HG03378 (cell line): ENCODE results near the gene CTDSP2.
"Not testable (repeated sequence)": the region's sequence is repeated elsewhere in the genome, so short reads cannot be mapped to it uniquely, and the experiment has no call there.

ENCODE experiments used
- ATAC-seq: cut with Tn5 transposase; IDR thresholded peaks from one replicate; pipeline ENCODE4 v1.9.1; 2021; ENCODE audit warnings: mild to moderate bottlenecking, moderate library complexity; ENCODE audit not compliant: unreplicated experiment

The CTDSP2 gene

DNA sequence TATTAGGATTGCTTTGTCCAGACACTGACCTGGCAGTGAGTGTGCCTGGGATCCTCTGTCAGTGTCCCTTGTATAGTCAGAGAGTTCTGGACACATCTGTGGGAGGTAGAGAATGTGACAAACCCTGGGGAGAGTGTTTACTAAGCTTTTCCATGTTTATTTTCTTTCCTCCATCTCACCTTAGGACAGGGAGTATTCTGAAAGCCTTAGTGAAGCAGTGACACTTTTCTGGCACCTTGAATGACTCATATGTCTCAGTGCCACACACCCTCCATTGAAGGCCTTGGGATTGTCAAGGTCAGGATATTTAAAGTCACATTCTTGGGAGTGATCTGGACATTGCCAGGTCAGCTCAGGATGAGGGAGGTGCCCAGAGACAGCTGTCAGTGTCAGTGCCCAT is 34.9 kb upstream of the CTDSP2 start:
- no peak for ATAC-seq

DNA sequence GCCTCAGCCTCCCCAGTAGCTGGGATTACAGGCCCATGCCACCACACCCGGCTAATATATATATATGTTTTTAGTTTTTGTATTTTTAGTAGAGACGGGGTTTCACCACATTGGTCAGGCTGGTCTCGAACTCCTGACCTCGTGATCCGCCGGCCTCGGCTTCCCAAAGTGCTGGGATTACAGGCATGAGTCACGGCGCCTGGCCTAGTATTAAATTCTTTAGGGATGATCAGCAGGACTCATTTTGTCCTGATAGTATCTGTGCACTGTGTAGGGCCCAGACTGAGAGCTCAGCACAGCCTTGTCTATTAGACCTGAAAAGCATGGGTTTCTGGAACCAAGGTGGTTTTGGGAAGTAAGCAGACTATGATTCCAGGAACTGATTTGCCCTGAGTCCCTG is 34.5 kb upstream of the CTDSP2 start:
- not testable (repeated sequence) for ATAC-seq

DNA sequence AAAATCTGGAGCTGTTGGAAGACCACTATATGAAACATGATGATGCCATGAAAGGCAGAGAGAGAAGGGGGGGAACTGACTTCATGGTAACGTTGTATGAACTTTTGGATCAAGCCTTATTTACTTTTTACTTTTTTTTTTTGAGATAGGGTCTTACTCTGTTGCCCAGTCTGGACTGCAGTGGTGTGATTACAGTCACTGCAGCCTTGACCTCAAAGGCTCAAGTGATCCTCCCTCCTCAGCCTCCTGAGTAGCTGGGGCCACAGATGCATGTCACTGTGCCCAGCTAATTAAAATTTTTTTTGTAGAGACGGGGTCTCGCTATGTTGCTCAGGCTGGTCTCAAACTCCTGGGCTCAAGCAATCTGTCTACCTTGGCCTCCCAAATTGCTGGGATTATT is 31.3 kb upstream of the CTDSP2 start:
- no peak for ATAC-seq

DNA sequence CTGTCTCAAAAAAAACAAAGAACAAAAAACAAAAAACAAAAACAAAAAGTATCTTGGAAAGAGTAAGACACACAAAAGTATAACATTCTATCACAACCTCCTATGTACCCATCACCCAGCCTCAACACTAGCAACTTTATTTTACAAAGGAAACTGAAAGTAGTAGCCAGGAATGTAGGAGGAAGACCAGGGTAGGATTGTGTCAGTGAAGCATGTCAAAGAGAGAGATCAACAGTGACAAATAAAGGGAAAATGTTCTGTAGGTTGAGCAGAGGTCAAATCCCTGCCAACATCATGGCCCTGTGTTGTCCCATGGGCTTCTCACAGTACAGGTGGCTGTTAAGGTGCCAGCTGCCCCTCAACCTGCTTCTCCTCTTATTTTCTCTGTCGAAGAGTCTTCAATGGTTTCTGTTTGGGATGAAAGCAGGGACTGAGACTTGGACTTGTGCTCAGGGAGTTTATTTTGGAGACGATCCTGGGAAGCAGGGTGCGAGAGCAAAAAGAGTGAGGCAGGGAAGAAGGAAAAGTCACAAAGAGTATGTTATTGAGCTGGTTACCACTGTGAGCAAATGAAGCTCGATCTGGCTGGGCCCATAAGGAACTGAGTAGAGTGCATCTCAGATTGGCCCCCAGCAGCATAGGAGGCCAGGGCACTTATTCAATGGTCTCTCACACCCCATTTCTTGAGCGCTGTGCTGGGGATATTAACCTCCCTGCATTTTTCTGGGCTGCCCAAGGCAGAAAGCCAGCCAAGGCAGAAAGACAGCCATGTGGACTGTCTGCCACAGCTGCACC is 29.4 kb upstream of the CTDSP2 start:
- no peak for ATAC-seq

DNA sequence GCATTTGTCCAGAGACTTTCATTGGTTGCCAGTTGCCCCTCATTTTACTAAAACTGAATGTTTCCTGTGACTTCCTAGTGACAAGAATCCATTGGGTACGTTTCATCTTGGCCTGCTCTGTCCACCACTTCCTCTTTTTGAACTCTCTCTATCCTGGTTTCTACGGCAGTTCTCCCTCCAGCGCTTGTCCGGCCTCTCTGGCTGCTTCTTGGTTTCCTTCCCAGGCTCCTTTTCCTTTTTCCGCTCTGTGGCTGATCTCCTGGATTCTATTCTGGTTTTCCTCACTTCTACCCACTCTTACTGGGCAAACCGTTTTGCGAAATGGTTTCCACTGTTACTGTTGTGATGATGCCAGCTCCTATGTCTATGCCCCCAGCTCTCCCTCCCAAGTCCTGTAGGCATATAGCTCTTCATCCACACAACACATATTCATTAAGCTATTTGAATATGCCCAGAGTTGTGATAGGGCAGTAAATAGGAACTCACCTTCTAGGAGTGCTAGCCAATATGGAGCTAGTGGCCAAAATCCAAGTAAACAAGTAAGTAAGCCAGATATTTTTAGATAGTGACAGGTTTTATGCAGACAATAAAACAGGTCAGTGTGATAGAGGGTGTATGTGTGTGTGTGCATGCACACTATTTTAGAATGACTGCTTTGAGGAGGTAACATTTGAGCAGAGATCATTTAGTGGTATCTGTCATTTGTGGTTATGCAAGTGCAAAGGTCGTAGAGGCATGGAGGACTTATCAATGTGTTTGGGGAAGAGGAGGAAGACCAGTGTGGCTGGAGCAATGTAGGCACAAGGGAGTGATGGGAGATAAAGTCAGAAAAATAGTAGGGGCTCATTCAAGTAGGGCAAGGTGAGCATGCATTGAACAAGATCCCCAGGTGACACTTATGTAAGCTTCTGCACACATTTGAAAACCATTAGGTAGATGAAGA is 27.9 kb upstream of the CTDSP2 start:
- no peak for ATAC-seq

DNA sequence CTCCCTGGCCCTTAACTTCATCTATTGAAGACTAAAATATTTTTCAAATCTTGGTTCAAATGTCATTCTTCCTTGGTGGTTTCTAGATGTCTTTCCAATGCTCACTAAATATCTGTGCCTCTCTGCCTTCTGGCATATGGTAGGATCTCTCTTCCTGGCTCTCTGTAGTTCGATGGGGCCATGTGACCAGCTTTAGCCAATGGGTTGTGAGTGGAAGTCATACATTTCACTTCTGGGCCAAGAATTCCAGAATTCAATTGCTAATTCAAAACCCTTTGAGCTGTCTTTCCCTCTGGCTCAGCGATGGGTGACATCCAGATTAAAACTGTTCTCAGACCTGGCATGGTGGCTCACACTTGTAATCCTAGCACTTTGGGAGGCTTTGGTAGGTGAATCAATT is 25.8 kb upstream of the CTDSP2 start:
- no peak for ATAC-seq

DNA sequence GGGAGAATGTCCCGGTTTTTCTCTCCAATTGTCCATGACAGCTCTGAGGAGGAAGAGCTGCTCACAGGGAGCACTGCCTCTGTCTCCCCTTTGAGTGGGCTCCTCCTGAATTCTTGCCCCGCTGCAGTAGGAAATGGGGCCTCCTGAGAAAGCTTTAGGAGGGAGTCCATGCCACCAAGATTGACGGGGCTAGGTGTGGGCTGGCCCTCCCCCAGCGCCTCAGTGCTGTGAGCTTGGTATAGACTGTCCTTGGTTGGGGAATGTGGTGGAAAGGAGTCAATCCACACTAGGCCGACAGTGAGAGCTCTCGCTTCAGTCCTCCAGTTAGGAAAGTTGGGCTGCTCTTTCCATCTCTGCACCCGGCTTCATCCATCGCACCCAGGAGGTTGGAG is 23.4 kb upstream of the CTDSP2 start:
- no peak for ATAC-seq

DNA sequence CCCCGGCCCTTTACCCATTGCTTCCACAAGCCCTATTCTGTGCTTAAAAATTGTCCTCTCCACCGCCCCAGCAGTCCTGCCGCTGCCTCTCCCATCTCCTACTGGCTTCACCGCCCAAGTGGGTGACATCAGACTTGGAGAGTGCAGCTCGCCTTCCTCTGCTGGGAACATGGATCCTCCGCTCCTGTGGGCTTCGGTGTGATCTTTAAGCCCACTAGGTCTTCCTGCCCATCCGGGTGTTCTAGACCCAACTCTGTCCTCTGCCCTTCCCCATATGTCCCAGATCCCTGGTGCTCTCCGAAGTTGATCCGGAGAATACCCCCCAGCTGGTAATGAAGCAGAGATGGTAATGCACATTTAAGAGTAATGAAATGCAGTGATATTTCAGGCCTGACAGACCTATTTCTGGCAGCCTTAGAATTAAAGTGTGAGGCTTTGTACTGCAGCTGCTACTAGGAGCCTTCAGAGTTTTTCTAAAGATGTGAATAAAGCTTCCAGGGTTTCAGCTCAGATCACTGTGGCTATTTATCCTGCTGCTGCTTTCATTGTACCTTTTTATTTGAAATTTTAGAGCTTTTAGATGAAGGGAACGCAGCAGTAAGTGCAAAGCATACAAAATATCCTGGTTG is 22.9 kb upstream of the CTDSP2 start:
- no peak for ATAC-seq

DNA sequence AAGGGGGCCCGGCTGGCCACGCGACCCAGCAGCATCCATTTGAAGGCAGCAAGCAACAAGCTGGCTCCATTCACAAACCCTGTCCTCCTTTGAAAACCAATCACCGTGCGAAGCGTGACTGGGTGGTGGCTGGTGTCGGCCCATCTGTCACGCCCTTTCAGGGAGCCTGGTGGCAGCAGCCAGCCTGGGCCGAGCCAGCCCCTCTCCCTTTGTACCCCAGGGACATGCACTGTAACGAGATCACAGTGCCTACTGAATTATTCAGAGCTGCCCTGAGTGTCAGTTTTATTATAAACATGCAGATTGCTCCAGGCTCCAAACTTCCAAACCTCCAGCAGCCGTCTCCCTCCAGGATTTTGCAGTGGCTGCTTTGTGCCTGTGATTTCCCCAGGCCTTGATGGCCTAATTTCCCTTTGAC is 22.3 kb upstream of the CTDSP2 start:
- no peak for ATAC-seq

DNA sequence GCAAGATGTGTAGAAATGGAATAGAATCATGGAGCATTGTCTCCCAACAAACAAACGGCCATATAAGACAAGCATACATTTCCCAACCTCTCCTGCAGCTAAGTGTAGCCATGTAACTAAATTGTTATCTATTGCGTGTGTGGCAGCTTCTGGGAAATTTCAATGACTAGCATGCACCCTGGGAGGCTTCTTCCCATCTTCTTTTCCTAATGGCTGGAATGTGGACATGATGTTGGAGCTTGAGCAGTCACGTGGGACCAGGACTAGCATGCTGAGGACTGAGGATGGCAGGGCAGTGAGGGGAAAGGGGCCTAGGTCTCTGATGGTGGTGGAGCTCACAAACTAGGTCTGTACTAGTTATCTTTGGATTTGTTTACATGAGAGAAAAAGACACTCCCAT is 21.7 kb upstream of the CTDSP2 start:
- ATAC-seq: no peak

DNA sequence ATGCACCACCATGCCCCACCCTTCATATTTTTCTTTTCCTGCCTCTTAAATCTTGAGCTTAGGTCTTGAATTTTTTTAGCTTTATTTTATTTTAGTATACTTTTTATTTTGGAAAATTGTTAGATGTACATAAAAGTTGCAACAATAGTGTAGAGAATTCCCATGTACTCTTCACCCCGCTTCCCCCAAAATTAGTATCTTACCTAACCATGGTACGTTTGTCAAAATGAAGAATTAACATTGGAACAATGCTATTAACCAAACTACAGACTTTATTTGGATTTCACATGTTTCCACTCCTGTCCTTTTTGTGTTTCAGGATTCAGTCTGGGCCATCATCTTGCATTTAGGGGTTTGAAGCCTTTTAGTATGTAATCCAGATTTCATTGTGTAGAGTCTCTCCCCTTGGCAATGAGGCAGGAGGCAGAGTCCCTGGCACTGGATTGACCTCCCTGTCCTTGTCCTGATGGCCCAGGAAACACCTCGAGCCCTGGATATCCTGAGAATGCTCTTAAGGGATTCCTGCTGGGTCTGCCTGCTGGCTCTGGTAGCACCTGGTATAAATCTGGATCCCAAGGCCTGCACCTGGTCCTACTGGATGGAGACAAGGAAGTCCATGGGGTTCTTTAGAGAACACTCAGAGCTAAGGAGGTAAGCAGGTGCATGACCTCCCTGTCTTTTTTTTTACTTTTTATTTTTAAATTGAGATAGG is 19.9 kb upstream of the CTDSP2 start:
- no peak for ATAC-seq

DNA sequence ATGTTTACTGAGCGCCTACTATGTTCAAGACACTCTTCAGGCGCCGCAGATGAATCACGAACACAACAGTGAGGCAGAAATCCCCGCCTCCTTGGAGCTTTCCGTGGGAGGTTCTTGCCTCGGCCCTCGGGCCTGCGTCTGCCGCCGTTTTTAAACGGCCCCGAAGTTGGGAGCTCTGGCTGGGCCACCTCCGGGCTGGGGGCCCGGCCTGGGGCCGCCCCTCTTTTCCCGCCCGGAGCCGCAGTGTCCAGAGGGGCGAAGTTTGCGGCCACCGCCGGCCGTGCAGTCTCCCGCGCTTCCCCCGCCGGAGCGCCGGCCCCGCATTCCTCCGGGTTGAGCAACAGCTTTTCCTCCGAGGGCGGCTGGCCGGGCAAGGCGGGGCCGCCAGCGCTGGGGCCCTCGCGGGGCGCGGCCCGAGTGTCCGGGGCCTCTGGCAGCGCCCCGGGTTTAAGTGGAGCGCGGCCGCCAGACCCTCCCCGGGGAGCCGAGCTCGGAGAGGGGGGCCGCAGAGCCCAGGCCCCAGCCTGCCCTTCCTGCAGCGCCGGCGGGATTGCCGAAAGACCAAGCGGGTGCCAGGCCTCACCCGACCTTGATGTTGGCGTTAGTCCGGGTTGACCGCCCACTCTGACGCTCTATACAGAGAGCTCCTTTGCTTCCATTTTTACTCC is 18.7 kb upstream of the CTDSP2 start:
- ATAC-seq: peak; percentile 88

DNA sequence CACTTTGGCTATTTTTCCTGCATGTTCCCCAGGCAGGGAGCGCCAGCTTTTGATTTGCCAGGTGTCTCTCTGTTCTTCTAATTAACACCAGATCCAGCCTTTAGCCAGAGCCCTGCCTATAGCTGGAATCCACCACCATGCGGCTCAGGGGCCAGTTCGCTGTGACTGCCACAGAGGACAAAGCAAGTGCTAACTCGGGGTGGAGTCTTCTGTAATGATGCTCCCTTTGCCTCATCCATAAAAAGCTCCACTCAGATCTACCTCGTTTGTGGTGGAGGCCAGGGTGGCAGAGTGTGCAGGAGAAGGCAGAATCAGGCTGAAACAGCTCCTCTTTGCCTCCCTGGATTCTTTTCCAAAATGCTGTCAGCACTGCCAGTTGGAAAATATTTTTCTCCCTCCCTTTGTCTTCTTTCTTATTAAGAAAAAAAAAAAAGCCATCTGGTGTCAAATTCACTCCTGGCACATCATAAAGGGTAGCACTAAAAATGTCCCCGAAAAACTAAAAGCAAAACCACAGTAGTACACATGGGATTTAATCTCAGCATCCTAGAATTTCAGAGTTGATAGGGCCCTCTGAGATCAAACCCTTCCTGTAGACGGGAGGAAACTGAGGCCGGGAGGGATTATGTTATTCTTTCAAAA is 18.0 kb upstream of the CTDSP2 start:
- ATAC-seq: no peak

DNA sequence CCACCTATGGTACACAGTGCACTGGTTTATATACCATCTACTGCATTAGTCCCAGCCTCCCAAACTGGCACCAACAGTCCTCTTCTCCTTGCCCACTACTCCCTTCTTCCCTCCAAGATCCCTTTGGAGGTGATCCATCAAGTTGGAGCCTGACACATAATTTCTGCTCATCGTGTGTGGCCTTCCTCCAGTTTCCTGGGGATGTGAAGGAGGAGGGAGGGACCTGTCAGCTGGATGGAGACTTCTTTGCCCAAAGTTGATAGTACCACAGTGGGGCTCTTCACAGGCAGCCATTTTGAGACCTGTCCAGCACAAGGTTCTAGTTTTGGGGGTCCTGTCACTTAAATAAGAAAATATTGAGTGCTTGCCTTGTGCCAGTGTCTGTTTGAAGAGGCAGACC is 17.1 kb upstream of the CTDSP2 start:
- ATAC-seq: no peak

DNA sequence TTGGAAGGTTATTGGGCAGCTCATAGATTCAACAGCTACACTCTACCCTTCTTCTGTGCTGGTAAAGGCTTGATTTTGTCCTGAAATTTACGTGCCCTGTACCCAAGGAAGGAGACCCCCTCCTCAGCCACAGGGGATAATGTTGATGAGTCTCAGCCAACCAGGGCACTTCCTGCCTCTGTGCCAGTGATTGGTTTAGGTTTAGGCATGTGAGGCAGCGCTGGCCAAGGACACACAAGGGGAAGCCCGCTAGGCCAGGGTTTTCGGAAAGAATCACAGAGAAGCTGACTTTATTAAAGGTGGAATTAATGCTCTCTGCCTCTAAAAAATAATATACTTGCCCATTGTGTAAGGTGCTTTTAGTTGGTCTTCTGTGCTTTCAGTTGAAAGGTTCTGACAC is 15.4 kb upstream of the CTDSP2 start:
- ATAC-seq: no peak

DNA sequence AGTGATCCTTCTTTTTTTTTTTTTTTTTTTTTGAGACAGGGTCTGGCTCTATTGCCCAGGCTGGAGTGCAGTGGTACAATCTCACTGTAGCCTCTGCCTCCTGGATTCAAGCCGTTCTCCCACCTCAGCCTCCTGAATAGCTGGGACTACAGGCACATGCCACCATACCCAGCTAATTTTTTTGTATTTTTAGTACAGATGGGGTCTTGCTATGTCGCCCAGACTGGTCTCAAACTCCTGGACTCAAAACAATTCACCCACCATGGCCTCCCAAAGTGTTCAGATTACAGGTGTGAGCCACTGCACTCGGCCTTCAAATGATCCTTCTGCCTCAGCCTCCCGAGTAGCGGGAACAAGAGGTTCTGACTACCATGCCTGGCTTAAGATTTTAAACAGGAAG is 14.4 kb upstream of the CTDSP2 start:
- ATAC-seq: not testable (repeated sequence)

DNA sequence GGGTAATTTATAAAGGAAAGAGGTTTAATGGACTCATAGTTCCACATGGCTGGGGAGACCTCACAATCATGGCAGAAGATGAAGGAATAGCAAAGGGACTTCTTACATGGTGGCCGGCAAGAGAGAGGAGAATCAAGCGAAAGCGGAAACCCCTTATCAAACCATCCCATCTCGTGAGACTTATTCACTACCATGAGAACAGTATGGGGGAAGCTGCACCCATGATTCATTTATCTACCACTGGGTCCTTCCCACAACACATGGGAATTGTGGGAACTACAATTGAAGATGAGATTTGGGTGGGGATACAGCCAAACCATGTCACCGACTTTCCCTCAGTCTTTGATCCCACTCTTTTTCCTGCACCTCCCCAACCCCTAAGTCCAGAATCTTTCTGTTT is 12.6 kb upstream of the CTDSP2 start:
- no peak for ATAC-seq

DNA sequence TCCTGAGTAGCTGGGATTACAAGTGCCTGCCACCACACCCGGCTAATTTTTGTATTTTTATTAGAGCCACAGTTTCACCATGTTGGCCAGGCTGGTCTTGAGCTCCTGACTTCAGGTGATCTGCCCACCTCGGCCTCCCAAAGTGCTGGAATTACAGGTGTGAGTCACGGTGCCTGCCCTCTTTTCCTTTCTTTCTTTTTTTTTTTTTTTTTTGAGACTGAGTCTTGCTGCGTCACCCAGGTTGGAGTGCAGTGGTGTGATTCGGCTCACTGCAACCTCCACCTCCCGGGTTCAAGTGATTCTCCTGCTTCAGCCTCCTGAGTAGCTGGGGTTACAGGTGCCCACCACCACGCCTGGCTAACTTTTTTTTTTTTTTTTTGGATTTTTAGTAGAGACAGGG is 11.6 kb upstream of the CTDSP2 start:
- not testable (repeated sequence) for ATAC-seq

DNA sequence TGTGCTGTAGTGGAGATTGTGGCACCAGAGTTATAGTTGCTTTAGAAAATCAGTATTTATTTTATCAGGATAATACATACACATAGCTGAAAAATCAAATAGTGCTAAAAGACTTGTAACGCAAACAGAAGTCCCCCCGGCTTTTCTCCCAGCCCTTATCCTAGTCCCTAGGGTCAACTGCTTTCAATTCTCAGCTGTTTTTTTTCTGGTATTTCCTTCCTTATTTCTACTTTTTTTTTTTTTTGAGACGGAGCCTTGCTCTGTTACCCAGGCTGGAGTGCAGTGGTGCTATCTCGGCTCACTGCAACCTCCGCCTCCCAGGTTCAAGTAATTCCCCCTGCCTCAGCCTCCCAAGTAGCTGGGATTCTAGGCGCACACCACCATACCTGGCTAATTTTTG is 8.4 kb upstream of the CTDSP2 start:
- no peak for ATAC-seq
